Loucy (cell line): ENCODE data around the gene CACNA1A.

Source experiments
- H2AFZ ChIP-seq: fragments of 200-600 bp; sonication (generic); 2 replicates; pipeline ENCODE4 v1.6.0; 2016; ENCODE audit warnings: antibody characterized with exemption, mild to moderate bottlenecking, low read length, moderate library complexity
- H3F3A ChIP-seq: fragments of 200-600 bp; 2 replicates; pipeline ENCODE4 v1.6.0; 2016; ENCODE audit warnings: antibody characterized with exemption, low read depth, mild to moderate bottlenecking
- H3K27me3 ChIP-seq: fragments of 200-600 bp; sonication (generic); 2 replicates; pipeline ENCODE4 v1.6.1; 2014; ENCODE audit warnings: low read length, mild to moderate bottlenecking; ENCODE audit not compliant: insufficient read depth, poor library complexity, severe bottlenecking
- H3K36me3 ChIP-seq: fragments of 200-600 bp; sonication (generic); 2 replicates; pipeline ENCODE4 v1.6.1; 2016; ENCODE audit warnings: low read length; ENCODE audit not compliant: insufficient read depth
- H3K4me1 ChIP-seq: fragments of 200-600 bp; sonication (generic); 2 replicates; pipeline ENCODE4 v1.5.1; 2014; ENCODE audit warnings: low read length, mild to moderate bottlenecking; ENCODE audit not compliant: insufficient read depth, poor library complexity, severe bottlenecking
- H3K4me2 ChIP-seq: fragments of 200-600 bp; sonication (generic); 2 replicates; pipeline ENCODE4 v1.6.0; 2014; ENCODE audit warnings: antibody characterized with exemption, low read length, low read depth, mild to moderate bottlenecking; ENCODE audit not compliant: poor library complexity, severe bottlenecking
- H3K4me3 ChIP-seq: fragments of 200-600 bp; sonication (generic); 2 replicates; pipeline ENCODE4 v1.5.1; 2014; ENCODE audit warnings: low read length, mild to moderate bottlenecking, mixed read lengths; ENCODE audit not compliant: poor library complexity, severe bottlenecking
- H3K79me2 ChIP-seq: fragments of 200-600 bp; sonication (generic); 2 replicates; pipeline ENCODE4 v1.6.1; 2014; ENCODE audit warnings: low read length; ENCODE audit not compliant: insufficient read depth
- H3K9ac ChIP-seq: fragments of 200-600 bp; sonication (generic); 2 replicates; pipeline ENCODE4 v1.6.0; 2014; ENCODE audit warnings: mild to moderate bottlenecking, low read depth, low read length, moderate library complexity; ENCODE audit not compliant: poor library complexity, severe bottlenecking
- H3K9me2 ChIP-seq: fragments of 200-600 bp; sonication (generic); replicated peaks from 2 replicates; pipeline ENCODE4 v1.6.1; 2016; ENCODE audit warnings: low read depth, low read length, mixed read lengths
- H3K9me3 ChIP-seq: fragments of 200-600 bp; sonication (generic); 2 replicates; pipeline ENCODE4 v1.6.1; 2014; ENCODE audit warnings: mild to moderate bottlenecking, antibody characterized with exemption, low read length, low read depth; ENCODE audit not compliant: insufficient read depth
- H4K20me1 ChIP-seq: fragments of 200-600 bp; sonication (generic); 2 replicates; pipeline ENCODE4 v1.6.0; 2014; ENCODE audit warnings: antibody characterized with exemption, low read length, mild to moderate bottlenecking; ENCODE audit not compliant: insufficient read depth, poor library complexity, severe bottlenecking
- EZH2phosphoT487 ChIP-seq: fragments of 200-600 bp; IDR thresholded peaks from 2 replicates; pipeline ENCODE4 v1.6.1; 2018; ENCODE audit warnings: antibody characterized with exemption, mild to moderate bottlenecking, moderate library complexity, borderline replicate concordance
- TF ChIP-seq, protein P1 (sequence below): fragments of 200-600 bp; sonication (generic); conservative IDR thresholded peaks from 2 replicates; pipeline ENCODE4 v1.5.1; 2014; ENCODE audit warnings: mild to moderate bottlenecking, antibody characterized with exemption, low read length

Gene CACNA1A

DNA sequence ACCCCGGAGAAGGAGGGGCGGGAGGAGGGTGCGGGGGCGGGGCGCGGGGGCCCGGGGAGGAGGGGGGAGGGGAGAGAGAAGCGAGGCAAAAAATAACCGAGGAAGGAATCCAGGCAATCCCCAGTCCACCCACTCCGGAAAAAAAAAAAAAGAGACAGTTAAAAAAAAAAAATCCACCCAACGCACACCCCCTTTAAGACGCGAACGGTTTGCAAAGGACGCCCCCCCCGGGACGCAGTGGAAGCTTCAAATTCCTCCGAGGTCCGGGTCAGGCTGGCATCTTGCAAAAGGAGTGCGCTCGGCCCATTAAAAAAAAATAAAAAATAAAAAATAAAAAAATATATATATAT, at the start of gene CACNA1A:
CACNA1A (minus strand) TSS at position 9 of the 350 bp plus-strand sequence. CDS start 255 bp downstream, outside the sequence.
- no peaks in the 10 kb centered on the region for H3K36me3 ChIP-seq
- TF ChIP-seq, protein P1, sequence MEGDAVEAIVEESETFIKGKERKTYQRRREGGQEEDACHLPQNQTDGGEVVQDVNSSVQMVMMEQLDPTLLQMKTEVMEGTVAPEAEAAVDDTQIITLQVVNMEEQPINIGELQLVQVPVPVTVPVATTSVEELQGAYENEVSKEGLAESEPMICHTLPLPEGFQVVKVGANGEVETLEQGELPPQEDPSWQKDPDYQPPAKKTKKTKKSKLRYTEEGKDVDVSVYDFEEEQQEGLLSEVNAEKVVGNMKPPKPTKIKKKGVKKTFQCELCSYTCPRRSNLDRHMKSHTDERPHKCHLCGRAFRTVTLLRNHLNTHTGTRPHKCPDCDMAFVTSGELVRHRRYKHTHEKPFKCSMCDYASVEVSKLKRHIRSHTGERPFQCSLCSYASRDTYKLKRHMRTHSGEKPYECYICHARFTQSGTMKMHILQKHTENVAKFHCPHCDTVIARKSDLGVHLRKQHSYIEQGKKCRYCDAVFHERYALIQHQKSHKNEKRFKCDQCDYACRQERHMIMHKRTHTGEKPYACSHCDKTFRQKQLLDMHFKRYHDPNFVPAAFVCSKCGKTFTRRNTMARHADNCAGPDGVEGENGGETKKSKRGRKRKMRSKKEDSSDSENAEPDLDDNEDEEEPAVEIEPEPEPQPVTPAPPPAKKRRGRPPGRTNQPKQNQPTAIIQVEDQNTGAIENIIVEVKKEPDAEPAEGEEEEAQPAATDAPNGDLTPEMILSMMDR = no peak
- TF ChIP-seq EZH2phosphoT487 = no peak
- H3K9ac ChIP-seq = no peak within 1 kb of the TSS
- H3K27me3 ChIP-seq = no peaks in the 10 kb centered on the region
- H3K9me3 ChIP-seq = no peaks in the 10 kb centered on the region
- no peak within 1 kb of the TSS for H3K4me3 ChIP-seq
- no peaks in the 10 kb centered on the region for H3K4me1 ChIP-seq
- H2AFZ ChIP-seq = no peak within 1 kb of the TSS
- no peak within 1 kb of the TSS for H3K4me2 ChIP-seq
- H3K79me2 ChIP-seq = no peaks in the 10 kb centered on the region
- no peaks in the 10 kb centered on the region for H4K20me1 ChIP-seq
- no peaks in the 10 kb centered on the region for H3K9me2 ChIP-seq
- no peaks in the 10 kb centered on the region for H3F3A ChIP-seq

DNA sequence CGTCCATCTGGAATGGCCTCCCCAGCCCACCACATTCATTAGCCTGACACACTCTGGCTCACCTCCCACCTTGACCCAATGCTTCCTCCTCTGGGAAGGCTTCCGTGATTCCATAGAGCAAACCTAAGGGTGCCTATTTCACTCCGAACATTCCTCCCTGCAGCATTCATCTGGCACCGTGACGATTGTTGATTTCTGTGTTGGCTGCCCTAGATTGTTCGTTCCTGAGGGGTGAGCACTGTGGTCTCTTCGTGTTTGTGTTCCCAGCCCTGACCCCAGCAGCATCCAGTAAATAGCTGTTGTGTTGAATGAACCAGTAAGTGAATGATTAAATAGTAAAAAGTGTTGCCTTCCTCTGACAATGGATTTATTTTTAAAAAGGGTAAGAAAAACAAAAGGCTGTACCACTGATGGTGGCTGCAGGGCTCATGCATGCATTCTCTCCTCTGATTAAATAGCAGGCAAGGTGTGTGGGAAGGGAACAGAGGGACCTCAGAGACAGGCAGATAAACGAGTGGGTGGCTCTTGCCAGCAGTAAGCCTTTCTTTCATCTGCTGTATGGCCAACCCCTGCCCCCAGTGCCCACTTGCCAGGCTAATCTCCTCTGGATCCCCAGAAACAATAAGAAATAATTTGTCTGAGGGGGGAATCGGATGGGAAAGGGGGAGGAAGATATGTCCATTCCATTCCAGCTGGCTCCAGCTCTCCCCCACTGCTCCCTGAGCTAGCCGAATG, 48.4 kb upstream of the CACNA1A start:
- no peak overlapping the region for H3K9ac ChIP-seq
- H3K4me1 ChIP-seq = no peaks in the 10 kb centered on the region
- H3K4me3 ChIP-seq = no peak overlapping the region
- H3K9me3 ChIP-seq = no peaks in the 10 kb centered on the region
- H3K36me3 ChIP-seq = no peaks in the 10 kb centered on the region
- H3F3A ChIP-seq = no peaks in the 10 kb centered on the region
- H3K79me2 ChIP-seq = no peaks in the 10 kb centered on the region
- H3K9me2 ChIP-seq = no peaks in the 10 kb centered on the region
- no peaks in the 10 kb centered on the region for H4K20me1 ChIP-seq
- H2AFZ ChIP-seq = no peak overlapping the region
- H3K4me2 ChIP-seq = no peak overlapping the region
- no peak for TF ChIP-seq EZH2phosphoT487
- TF ChIP-seq, protein P1 = no peak
- H3K27me3 ChIP-seq = no peaks in the 10 kb centered on the region

DNA sequence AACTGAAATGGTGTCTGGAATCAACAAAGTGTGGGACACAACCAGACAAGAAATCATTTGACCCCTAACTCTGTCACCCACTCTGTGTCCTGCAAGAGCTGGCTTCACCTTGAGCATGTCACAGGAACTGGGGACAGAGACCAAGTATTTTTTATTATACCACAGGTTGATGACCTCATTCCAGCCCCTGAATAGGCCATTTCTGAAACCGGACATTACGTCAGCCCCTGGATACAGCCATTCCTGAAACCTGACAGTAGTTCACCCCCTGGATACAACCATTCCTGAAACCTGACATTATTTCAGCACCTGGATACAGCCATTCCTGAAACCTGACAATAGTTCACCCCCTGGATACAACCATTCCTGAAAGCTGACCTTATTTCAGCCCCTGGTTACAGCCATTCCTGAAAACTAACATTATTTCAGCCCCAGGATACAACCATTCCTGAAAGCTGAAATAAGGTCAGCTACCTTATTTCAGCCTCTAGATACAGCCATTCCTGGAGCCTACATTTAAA, 47.7 kb upstream of the CACNA1A start:
- Histone ChIP-seq H3K27me3 (no peaks in the 10 kb centered on the region), H2AFZ (no peak overlapping the region), H3K36me3 (no peaks in the 10 kb centered on the region), H3K4me2 (no peak overlapping the region), H4K20me1 (no peaks in the 10 kb centered on the region), H3K4me3 (no peak overlapping the region), H3F3A (no peaks in the 10 kb centered on the region), H3K9ac (no peak overlapping the region), H3K9me2 (no peaks in the 10 kb centered on the region), H3K79me2 (no peaks in the 10 kb centered on the region), H3K9me3 (no peaks in the 10 kb centered on the region), H3K4me1 (no peaks in the 10 kb centered on the region)
- no peak for TF ChIP-seq EZH2phosphoT487
- TF ChIP-seq, protein P1 = no peak
